HG03442 (cell line): ENCODE data around the gene INSIG2.
"Not testable (repeated sequence)": the region's sequence is repeated elsewhere in the genome, so short reads cannot be mapped to it uniquely, and the experiment has no call there.

Experiments used
- ATAC-seq: cut with Tn5 transposase; IDR thresholded peaks from one replicate; pipeline ENCODE4 v1.9.1; 2021; ENCODE audit warnings: mild to moderate bottlenecking, moderate library complexity; ENCODE audit not compliant: unreplicated experiment

Gene INSIG2

DNA sequence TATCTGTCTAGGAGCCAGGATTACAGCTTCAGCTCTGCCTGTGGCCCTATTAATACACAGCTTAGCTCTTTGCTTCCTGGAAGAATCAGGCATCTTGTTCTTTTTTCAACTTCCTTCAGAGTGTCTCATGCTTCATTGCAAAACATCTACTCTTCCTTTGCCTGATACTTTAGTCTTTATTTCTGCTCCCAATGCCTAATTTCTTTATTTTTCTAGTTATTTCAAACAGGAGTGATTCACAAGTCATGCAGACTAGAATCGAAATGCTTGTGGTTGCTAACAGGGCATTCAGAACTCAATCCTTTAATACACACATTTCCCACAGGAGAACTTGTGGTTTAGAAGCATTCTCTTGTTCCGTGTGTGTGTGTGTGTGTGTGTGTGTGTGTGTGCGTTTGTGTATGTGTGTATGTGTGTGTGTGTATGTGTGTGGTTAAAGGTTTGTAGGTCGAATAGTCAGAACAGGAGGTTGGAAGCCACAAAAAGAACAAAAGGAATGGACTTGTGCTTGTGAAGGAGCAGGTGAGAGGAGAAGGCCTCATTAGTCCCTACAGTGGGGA is 28.3 kb upstream of the INSIG2 start:
- ATAC-seq, result no peak

GRCh38 chr2:118061135-118061955 is 26.9 kb upstream of the INSIG2 start:
- peak; percentile 76 for ATAC-seq

GRCh38 chr2:118062048-118062447 is 26.2 kb upstream of the INSIG2 start:
- ATAC-seq, result no peak

DNA sequence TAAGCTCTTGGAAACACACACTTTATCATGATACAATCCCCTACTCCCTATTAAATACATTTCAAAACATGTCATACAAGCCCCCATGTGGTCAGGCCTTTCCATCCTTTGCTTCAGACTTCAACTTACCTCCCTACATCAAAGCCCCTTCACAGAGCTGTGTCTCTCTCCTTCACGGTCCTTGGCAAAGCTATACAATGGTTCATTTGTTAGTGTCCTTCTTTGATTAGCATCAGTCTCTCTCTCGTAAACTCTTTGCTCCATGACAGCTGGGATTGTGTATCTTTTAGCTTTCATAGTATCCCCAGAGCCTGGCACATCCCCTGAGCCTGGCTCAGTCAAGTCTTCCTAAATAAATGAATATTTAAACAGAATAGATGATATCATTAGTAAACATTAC is 25.6 kb upstream of the INSIG2 start:
- ATAC-seq, result no peak

- ATAC-seq, result no peak
Observed at GRCh38 chr2:118065015-118065706, 23.1 kb upstream of the INSIG2 start.

GRCh38 chr2:118065921-118066511 is 22.3 kb upstream of the INSIG2 start:
- ATAC-seq, result no peak

DNA sequence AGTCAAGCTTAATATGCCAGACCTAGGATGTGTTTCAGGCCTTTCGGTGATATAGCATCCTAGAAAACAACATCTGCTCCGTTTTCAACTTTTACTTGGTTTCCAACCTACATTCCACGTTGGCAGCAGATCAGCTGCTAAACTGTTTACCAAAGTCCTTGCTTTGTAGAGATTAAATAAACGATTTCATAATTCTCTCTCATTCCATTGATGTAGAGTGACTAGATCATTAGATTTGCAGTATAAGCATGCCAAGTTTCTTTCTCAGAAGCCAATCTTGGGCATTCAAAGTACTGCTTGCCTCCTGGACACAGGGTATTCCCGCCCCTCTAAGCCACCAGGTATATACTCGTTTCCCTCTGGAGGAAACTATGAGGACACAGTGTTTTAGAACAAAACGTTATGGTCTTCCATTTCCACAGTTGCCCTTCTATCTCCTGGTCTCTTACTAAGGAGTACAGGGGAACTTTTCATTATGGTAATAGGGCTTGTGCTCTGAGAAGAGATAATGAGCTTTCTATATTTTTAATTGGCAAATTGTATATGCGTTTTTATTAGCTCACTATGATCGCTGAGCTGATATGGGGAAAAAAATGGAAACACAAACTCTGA is 10.5 kb upstream of the INSIG2 start:
- ATAC-seq, result no peak

GRCh38 chr2:118078734-118079133 is 9.5 kb upstream of the INSIG2 start:
- ATAC-seq, result no peak

- ATAC-seq, result no peak
Observed at GRCh38 chr2:118084491-118085089, 3.7 kb upstream of the INSIG2 start.

GRCh38 chr2:118085173-118086023 is 2.9 kb upstream of the INSIG2 start:
- ATAC-seq, result no peak

DNA sequence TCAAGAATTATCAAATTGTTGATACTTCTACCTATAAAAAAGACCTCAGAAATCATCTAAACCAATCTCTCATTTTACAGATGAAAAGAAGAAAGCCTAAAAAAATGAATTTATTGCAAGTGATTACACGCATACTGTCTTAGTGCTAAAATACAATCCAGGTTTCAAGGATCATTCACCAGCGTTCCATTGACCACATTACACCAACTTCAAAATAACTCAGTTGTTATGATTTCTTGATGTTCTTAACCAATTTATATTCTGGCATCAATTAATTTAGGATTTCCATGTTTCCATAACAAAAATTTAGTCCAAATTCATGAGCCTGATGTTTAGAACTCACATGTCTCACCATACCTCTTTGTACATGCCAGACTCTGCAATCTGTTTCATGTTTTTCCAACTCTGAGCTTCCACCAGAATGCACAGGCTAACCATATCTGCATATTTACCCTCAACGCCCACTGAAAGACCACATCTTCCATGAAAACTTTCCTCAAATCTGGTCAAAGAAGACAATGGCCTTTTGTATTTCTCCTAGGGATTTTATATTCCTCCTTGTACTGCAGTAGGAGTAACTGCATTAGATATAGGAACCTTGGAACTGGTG is 2.1 kb upstream of the INSIG2 start:
- ATAC-seq, result no peak

- ATAC-seq, result peak; percentile 22
Observed at GRCh38 chr2:118089139-118089800, 999 bp downstream of the INSIG2 start.

GRCh38 chr2:118090387-118091139 is 2.3 kb downstream of the INSIG2 start:
- no peak for ATAC-seq

DNA sequence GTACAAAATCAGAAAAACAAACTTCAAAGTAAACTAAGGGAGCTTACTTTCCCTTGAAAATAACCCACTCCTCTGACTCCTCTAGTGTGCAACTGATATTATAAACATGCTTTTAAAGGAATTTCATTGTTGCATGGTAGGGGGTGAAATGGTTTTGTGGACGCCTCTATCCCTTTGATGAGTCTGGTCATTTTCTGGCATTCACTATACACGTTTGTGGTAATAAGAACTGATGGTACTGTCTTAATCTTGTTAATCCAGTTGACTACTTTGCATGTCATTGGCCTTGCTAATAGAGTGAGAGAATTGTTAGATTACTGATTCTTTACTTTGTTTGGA is 2.8 kb downstream of the INSIG2 start:
- no peak for ATAC-seq

DNA sequence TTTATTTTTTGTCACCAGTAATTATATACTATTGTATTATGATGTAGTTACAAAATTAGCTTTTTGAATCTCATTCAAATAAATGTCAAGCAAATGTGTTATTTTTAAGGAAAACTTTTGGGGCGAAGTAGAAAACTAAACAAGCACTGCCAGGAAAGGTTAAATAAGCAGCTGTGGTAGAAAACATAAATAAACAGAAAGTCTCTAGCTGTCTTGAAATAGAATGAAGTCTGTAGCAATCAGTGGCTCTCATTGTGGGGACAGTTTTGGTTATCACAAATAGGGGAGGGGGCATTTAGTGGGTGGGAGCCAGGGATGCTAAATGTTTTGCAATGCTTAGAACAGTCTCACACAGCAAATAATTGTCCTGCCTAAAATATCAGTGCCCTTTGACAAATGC is 3.4 kb downstream of the INSIG2 start:
- no peak for ATAC-seq

DNA sequence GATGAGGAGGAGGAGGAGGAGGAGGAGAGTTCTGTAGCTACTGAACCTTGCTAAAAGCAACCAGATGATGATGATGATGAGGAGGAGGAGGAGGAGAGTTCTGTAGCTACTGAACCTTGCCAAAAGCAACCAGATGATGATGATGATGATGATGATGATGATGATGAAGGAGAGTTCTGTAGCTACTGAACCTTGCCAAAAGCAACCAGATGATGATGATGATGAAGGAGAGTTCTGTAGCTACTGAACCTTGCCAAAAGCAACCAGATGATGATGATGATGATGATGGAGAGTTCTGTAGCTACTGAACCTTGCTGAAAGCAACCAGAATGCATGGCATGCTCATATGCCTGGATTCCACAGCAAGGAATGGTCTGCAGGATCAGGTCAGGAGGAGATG is 5.8 kb downstream of the INSIG2 start:
- ATAC-seq, result not testable (repeated sequence)

- ATAC-seq, result no peak
Observed at GRCh38 chr2:118094503-118094902, 6.2 kb downstream of the INSIG2 start.

DNA sequence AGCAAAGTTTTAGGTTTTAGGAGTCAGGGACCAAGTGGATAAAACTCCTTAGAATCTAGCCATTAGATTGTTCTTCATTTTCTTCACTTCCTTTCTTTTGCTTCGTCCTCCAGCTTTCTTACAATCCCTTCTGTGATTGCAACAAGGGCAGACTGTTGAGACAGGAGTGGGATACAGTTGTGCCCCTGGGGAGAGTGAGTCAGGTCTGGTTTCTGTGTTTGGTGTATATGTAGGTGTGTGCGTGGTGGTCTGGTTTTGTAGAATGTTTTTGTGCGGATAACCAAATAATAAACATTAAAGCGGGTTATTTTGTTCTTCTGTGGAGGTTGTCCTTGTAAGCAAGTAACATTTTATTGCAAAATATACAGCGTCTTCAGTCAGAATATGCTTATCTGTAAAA is 7.3 kb downstream of the INSIG2 start:
- no peak for ATAC-seq
